ENCODE measurements around the gene DDX50.

DDX50 gene

GRCh38 chr10:68870061-68870460 is 31.1 kb upstream of the DDX50 start:
- TF ChIP-seq ZFX (IDR thresholded peaks at IDR 0.05; ENCODE audit: borderline replicate concordance) = no peak
- TF ChIP-seq, protein P1, sequence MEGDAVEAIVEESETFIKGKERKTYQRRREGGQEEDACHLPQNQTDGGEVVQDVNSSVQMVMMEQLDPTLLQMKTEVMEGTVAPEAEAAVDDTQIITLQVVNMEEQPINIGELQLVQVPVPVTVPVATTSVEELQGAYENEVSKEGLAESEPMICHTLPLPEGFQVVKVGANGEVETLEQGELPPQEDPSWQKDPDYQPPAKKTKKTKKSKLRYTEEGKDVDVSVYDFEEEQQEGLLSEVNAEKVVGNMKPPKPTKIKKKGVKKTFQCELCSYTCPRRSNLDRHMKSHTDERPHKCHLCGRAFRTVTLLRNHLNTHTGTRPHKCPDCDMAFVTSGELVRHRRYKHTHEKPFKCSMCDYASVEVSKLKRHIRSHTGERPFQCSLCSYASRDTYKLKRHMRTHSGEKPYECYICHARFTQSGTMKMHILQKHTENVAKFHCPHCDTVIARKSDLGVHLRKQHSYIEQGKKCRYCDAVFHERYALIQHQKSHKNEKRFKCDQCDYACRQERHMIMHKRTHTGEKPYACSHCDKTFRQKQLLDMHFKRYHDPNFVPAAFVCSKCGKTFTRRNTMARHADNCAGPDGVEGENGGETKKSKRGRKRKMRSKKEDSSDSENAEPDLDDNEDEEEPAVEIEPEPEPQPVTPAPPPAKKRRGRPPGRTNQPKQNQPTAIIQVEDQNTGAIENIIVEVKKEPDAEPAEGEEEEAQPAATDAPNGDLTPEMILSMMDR (IDR thresholded peaks at IDR 0.05) = no peak
- no peak overlapping the region for H3K27ac ChIP-seq

DNA sequence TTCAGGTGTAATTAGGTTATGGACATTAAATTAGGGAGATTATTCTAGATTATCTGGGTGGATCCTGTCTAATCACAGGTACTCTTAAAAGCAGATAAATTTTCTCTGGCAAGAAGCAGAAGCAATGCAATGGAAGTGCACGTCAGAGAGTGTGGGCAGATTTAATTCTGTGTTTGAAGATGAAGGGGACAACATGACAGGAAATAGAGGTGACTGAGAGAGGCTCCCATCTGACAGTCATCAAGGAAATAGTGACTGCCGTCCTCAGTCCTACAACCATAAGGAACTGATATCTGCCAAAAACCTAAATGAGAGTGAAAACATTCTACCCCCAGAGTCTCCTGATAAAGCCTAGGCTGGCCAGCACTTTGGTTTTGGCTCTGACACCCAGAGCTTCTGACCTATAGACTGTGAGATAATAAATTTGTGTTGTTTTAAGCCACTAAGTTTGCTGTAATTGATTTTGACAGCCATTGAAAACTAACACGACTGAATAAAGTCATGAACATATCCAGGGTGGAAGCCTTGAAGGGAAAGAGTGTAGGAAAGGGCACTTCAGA is 30.5 kb upstream of the DDX50 start:
- TF ChIP-seq, protein P1 (IDR thresholded peaks at IDR 0.05) = no peak
- no peak for TF ChIP-seq ZFX (IDR thresholded peaks at IDR 0.05; ENCODE audit: borderline replicate concordance)

DNA sequence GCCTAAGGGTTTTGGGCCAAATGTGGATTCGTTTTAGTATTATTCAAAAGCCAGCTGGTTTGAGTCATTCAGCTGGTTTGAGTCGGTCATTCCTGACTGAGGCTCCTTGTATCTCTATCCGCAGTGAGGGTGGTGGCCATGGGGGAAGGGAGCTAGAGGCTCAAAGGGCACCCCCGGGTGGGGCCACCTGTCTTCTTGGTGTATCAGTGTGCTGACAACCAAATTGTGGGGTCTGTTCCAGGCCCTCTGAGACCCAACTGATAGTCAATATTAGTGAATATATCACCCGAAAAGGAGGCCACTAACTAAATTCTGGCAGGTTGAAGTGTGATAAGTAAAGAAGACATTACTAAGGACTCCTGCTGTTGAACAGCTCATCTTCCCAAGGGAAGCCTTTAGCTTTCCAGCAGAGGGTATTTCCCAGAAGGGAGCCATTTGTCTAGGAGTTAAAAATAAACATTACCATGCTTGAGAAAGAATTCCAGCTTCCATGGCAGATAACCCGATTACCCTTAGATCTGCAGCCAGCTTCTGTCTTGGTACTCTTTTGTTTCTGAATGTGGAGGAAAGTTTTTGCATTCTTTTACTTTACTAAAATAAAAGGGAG is 29.9 kb upstream of the DDX50 start:
- H3K27ac ChIP-seq = no peak overlapping the region
- TF ChIP-seq, protein P1 (IDR thresholded peaks at IDR 0.05) = no peak
- no peak for TF ChIP-seq ZFX (IDR thresholded peaks at IDR 0.05; ENCODE audit: borderline replicate concordance)

More for the DNA sequence above, 30.5 kb upstream of the DDX50 start:
- H3K27ac ChIP-seq = no peak overlapping the region

DNA sequence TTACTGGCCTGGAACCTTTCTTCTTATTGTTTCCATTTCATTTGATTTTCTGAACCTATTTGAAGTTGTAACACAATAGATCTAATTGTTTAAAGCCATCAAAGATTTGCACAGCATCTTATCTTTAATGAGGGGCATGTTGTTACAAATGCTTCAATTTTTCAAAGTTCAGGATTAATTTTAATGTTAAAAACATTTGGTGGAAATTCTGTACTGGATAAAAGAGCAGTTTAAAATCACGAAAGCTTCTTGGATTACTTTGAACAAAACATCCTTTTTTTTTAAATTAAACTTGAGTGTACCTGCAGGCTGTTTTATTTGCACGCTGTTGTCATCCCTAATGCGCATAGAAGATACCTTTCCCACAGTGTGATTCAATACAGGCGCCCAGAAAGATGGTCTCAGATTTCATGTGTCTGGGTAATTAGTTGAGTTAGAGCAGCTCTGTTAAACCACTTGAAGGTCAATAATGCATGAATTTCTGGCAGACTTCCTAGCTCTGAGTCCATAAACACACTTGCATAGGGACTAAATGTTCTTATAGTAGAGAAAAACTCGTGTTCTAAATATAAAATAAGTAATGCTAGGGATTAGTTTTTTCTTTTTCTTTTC is 29.3 kb upstream of the DDX50 start:
- H3K27ac ChIP-seq = no peak overlapping the region
- TF ChIP-seq, protein P1 (IDR thresholded peaks at IDR 0.05) = no peak
- no peak for TF ChIP-seq ZFX (IDR thresholded peaks at IDR 0.05; ENCODE audit: borderline replicate concordance)

DNA sequence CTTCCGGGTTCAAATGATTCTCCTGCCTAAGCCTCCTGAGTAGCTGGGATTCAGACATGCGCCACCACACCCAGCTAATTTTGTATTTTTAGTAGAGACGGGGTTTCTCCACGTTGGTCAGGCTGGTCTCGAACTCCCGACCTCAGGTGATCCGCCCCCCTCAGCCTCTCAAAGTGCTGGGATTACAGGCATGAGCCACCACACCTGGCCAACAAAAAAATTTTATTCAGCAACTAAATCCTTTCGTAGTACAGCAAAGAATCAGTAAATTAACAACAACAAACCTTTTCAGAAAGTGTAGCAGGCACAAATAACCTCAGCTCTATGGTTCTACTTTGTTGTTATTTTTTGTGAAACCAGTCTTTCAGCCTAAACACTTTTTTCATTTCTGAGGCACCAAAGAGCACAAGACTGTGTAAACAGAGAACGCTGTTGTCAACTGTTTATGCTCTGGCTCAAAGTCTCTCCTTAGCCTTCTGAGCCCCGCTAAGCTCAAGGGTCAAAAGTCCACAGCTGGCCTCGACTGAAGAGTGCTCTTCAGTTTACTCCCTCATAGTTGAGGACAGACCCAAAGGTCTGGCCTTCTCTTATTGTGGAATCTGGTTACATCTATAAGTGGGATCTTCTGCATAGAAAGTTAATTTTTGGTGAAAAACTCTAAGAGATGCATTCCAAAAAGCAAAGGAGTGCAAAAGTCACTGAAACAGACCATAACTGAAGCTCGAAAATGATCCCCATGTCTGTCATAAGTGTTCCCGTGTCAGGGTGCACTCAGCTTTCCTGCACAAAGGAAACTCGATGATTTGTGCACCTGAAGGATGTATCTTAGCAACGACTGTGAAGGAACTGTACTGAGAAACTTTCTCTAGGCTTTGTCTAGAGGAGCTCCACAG is 24.6 kb upstream of the DDX50 start:
- TF ChIP-seq, protein P1 (IDR thresholded peaks at IDR 0.05) = no peak
- no peak for TF ChIP-seq ZFX (IDR thresholded peaks at IDR 0.05; ENCODE audit: borderline replicate concordance)
- H3K27ac ChIP-seq = no peak overlapping the region

DNA sequence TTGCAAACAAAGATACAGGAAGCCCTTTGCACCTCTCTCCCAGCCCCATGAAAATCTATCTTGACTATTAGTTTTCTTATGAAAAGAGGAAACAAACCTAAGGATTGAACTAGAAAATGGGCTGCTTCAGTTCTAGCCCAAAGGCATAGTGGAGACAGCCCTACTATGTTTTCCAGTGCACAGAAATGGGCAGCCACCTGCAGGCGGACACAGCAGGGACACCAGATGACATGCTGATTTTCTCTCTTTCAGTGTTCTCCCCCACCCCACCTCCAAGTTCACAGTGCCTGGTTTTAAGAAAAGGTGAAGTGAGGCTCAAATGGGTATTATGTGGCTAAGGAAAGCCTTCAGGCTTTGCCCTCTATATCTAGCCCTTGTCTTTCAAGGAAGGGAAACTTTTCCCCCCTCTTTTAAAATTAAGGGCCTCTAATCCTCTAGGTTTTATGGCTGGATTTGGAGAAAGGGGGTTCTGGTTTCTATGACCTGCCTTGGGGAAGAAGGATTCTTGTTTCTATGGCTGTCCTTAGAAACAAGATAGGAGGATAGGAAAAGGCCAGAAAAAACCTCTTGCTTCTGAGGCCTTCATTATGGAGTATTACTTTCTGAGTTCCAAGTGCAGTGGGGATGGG is 23.5 kb upstream of the DDX50 start:
- H3K27ac ChIP-seq = no peak overlapping the region
- TF ChIP-seq, protein P1 (IDR thresholded peaks at IDR 0.05) = no peak
- no peak for TF ChIP-seq ZFX (IDR thresholded peaks at IDR 0.05; ENCODE audit: borderline replicate concordance)

Data from 22Rv1 (cell line).